ENCODE data around the gene EPOP.

GRCh38 chr17:38698760-38699159 is 24.0 kb upstream of the EPOP start:
- no peak for TF ChIP-seq CTCF (IDR thresholded peaks at IDR 0.05)
- TF ChIP-seq NFYB (CRISPR knock-in tag; conservative IDR thresholded peaks at IDR 0.05; ENCODE audit: low read depth): no peak
- no peak for TF ChIP-seq MXD4 (CRISPR knock-in tag; IDR thresholded peaks at IDR 0.05; ENCODE audit: borderline replicate concordance)
- TF ChIP-seq HMGA2 (CRISPR knock-in tag; IDR thresholded peaks at IDR 0.05): no peak
- no peak for TF ChIP-seq HMGXB4 (CRISPR knock-in tag; IDR thresholded peaks at IDR 0.05)
- TF ChIP-seq ZNF138 (CRISPR knock-in tag; conservative IDR thresholded peaks at IDR 0.05): no peak
- TF ChIP-seq TEAD1 (CRISPR knock-in tag; IDR thresholded peaks at IDR 0.05): no peak
